Activated CD8-positive, alpha-beta memory T cell treated with anti-CD3 and anti-CD28 coated beads, Interleukin-2, amount 50 U/mL, for 1 hour (primary cell): Measurements from ENCODE around the gene NFKB1.
"Not testable (repeated sequence)": the region's sequence is repeated elsewhere in the genome, so short reads cannot be mapped to it uniquely, and the experiment has no call there.

Experiments
- DNase-seq: peaks from one replicate; pipeline ENCODE4 v3.0.0-alpha.2; 2020; ENCODE audit errors: extremely low read depth

Gene NFKB1, protein sequence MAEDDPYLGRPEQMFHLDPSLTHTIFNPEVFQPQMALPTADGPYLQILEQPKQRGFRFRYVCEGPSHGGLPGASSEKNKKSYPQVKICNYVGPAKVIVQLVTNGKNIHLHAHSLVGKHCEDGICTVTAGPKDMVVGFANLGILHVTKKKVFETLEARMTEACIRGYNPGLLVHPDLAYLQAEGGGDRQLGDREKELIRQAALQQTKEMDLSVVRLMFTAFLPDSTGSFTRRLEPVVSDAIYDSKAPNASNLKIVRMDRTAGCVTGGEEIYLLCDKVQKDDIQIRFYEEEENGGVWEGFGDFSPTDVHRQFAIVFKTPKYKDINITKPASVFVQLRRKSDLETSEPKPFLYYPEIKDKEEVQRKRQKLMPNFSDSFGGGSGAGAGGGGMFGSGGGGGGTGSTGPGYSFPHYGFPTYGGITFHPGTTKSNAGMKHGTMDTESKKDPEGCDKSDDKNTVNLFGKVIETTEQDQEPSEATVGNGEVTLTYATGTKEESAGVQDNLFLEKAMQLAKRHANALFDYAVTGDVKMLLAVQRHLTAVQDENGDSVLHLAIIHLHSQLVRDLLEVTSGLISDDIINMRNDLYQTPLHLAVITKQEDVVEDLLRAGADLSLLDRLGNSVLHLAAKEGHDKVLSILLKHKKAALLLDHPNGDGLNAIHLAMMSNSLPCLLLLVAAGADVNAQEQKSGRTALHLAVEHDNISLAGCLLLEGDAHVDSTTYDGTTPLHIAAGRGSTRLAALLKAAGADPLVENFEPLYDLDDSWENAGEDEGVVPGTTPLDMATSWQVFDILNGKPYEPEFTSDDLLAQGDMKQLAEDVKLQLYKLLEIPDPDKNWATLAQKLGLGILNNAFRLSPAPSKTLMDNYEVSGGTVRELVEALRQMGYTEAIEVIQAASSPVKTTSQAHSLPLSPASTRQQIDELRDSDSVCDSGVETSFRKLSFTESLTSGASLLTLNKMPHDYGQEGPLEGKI

GRCh38 chr4:102500696-102501446, at the start of gene NFKB1:
Gene NFKB1 (plus strand): TSS chr4:102501359. CDS start chr4:102525519, 24,160 bp downstream.
- DNase-seq: peak; percentile 64

DNA sequence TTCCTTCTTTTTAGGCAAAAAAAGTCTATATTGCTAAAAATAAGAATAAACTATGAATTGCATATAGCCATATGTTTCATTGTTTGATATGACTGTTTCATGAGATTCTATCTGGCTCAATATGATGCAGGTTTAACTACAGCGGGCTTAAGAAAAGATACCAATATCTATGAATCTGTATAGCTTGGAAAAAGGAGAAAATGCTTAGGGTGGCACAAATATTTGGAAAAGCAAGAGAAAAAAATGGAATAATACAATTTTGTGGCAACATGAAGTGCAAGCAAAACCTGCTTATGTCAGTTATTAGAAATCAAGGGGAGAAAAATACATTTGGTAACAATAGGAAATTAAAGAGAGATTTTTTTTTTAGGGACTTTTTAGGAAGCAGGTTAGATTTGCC, 48.3 kb upstream of the NFKB1 start:
- no peak for DNase-seq

GRCh38 chr4:102453827-102454226, 47.3 kb upstream of the NFKB1 start:
- DNase-seq: no peak

DNA sequence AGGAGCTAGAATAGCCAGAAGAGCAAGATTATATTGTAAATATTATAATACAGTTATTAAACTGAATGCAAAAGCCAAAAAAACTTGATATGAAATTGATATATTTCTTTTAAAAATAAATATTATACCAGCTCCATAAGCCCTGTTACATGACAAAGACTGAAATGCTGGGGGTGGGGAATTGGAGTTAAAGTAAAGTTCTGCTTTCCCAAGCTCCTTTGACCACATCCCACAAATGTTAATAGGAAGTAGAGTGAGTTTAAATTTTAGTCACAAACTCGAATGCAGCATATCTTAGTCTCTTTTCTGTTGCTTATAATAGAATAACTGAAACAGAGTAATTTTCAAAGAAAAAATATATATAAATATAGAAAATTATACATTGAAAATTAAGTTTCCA, 46.9 kb upstream of the NFKB1 start:
- DNase-seq: no peak

GRCh38 chr4:102454981-102455685, 46.0 kb upstream of the NFKB1 start:
- no peak for DNase-seq

DNA sequence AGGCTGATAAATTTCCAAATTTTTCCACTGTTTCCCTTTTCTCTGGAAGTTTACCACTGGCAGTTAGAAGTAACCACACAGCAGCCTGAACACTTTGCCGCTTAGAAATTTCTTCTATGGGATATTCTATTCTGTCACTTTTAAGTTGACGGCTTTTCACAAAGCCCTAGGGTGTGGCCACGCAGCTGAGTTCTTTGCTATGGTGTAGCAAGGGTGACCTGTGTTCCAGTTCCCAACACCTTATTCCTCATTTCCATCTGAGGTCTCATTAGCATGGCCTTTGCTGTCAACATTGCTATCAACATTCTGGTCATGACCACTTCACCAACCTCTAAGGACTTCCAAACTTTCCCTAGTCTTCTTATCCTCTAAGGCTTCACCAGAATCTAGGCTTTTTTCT, 45.4 kb upstream of the NFKB1 start:
- DNase-seq: no peak

DNA sequence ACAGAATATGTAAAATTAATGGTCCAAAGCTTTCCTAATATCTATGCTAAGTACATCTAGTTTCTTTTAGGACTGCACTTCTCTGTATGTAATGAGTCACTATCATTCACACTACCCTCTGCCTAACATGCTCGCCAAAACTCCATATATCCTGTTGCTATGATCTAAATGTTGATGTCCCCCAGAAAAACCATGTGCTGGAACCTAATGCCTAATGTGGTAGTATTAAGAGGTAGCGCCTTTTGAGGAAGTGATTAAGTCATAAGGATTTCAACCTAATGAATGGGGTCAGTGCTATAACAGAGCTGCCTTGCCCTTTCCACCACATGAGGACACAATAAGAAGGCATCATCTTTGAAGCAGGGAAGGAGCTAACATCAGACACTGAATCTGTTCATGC, 34.9 kb upstream of the NFKB1 start:
- DNase-seq: no peak

- no peak for DNase-seq
Observed at GRCh38 chr4:102469806-102470205, 31.4 kb upstream of the NFKB1 start.

GRCh38 chr4:102472441-102473013, 28.6 kb upstream of the NFKB1 start:
- no peak for DNase-seq

- DNase-seq: no peak
Observed at GRCh38 chr4:102473476-102473875, 27.7 kb upstream of the NFKB1 start.

- no peak for DNase-seq
Observed at GRCh38 chr4:102474736-102475504, 26.2 kb upstream of the NFKB1 start.

- DNase-seq: no peak
Observed at GRCh38 chr4:102477657-102478056, 23.5 kb upstream of the NFKB1 start.

DNA sequence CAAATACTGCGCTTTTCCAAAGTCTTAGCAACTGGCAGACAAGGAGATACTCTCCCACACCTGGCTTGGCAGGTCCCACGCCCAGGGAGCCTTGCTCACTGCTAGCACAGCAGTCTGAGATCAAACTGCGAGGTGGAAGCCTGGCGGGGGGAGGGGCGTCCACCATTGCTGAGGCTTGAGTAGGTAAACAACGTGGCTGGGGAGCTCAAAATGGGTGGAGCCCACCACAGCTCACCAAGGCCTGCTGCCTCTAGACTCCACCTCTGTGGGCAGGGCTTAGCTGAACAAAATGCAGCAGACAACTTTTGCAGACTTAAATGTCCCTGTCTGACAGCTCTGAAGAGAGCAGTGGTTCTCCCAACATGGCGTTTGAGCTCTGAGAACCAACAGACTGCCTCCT, 23.0 kb upstream of the NFKB1 start:
- no peak for DNase-seq

DNA sequence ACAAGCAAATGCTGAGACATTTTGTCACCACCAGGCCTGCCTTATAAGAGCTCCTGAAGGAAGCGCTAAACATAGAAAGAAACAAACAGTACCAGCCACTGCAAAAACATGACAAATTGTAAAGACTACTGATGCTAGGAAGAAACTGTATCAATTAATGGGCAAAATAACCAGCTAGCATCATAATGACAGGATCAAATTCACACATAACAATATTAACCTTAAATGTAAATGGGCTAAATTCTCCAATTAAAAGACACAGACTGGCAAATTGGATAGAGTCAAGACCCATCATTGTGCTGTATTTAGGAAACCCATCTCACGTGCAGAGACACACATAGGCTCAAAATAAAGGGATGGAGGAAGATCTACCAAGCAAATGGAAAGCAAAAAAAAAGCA, 21.3 kb upstream of the NFKB1 start:
- not testable (repeated sequence) for DNase-seq

DNA sequence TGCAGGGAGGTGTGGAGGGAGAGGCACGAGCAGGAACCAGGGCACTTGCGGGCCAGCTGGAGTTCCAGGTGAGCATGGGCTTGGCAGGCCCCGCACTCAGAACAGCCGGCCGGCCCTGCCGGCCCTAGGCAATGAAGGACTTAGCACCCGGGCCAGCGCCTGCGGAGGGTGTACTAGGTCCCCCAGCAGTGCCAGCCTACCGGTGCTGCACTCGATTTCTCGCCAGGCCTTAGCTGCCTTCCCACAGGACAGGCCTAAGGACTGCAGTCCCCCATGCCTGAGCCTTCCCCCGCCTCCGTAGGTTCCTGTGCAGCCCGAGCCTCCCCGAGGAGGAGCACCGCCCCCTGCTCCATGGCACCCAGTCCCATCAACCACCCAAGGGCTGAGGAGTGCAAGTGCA, 18.0 kb upstream of the NFKB1 start:
- no peak for DNase-seq

GRCh38 chr4:102483990-102484692, 17.0 kb upstream of the NFKB1 start:
- not testable (repeated sequence) for DNase-seq

DNA sequence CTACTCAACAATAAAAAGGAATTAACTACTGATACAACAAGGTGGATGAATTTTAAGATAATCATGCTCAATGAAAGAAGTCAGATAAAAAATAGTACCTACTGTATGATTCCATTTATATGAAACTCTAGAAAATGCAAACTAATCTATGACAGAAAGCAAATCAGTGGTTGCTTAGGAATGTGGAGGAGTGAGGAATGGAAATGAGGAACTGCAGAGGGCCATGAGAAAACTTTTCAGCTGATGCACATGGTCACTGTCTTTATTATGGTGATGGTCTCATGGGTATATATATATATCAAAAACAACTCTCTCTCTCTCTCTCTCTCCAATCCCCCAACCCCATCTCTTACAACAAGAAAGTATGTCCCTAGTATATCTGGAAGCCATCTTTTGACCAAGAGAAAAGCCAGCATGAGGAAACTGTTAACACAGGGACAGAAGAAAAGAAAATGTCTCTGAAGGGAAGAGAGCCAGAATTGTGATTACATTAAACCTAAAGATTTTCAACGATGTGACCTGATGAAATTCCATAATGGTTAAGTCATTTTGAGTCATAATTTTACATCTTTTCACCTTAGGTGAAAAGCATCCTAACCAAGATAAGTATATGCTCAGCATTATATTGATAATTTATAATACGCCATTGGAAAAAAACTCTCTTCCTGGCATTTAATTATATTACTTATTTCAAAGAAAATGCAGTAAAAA, 8.5 kb upstream of the NFKB1 start:
- no peak for DNase-seq

GRCh38 chr4:102493257-102493656, 7.9 kb upstream of the NFKB1 start:
- no peak for DNase-seq

DNA sequence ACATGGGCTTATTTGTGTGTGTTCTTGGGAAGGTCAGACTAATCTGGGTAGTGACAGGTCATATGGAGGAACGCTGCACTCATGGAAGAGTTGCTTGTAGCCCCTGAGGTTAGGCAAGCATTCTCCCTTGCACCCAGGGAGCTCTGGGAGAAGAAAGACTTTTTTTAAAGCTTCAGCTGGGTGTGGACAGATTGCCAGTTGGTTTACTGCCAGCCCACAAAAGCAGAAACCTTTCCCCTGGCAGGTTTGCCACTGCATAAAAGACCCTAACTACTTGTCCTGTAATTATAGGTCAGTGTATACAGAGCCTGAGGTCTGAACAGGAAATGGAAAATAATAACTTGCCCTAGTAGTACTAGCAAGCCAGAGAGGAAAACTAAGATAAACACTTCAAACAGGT, 7.4 kb upstream of the NFKB1 start:
- DNase-seq: no peak
